Glomerular endothelial cell (primary cell): ENCODE measurements around the gene RCOR2. TPM values are rescaled to one million over a fixed set of nuclear protein-coding genes. Genes with fewer than 3 reads are reported as not detected.

Experiments used
- DNase-seq: peaks from one replicate; pipeline ENCODE4 v3.0.0-alpha.2; 2011; ENCODE audit warnings: low read depth, low spot score; ENCODE audit errors: extremely low read depth
- total RNA-seq: library from RNA; depleted of rRNA; stranded (reverse); fragments of >200 nt; gene quantifications from 2 replicates; pipeline ENCODE4 v1.2.3, GENCODE V29; 2015

RCOR2 gene
- total RNA-seq, 1 donor from 2014 or later = 1.1 TPM

DNA sequence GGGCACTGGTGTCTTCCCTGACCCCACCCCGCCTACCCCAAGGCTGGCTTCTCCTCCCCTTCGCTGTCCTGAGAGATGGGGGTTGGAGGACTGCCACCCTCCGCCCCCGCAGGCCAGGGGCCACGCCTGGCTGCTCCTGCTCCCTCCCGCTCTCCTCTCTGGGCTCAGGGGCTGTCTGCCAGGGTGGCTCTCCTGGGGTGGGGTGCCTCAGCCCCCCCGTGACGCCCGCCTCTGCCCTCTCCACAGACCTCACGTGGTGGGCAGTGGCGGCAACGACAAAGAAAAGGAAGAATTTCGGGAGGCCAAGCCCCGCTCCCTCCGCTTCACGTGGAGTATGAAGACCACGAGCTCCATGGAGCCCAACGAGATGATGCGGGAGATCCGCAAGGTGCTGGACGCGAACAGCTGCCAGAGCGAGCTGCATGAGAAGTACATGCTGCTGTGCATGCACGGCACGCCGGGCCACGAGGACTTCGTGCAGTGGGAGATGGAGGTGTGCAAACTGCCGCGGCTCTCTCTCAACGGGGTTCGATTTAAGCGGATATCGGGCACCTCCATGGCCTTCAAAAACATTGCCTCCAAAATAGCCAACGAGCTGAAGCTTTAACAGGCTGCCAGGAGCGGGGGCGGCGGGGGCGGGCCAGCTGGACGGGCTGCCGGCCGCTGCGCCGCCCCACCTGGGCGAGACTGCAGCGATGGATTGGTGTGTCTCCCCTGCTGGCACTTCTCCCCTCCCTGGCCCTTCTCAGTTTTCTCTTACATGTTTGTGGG, 8.1 kb downstream of the RCOR2 start:
- DNase-seq = no peak

DNA sequence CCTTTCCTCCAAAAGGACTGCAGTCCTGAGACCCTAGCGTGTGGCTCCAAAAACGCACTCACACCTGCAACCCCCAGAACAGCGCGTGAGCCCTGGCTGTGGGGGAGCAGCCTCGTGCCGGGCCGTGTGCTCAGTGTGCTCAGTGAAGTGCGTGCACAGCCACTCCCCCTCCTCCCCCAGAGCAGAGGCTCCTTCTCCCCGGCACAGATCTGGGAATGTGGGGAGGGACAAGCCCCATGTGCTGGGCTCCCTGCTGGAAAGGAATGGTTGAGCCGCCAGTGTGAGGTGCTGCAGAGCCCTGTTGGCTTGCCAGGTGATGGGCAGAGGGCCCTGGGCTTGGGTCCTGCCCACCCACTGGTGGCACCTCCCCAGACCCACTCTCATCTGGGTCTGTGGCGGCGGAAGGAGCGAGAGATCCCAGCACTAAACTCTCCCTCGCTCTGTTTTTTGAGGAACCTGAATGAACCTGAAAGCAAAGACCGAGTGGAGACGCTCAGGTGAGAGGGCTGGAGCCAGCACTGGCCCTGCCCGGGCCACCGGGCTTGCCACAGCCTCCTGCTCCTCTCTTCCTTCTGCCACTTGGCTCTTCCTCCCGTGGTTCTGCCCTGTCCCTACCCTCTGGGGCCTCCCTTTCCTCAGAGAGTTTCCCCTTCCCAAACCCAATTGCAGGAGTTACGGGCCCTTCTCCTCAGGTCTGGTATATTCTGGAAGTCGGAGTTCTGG, 9.0 kb downstream of the RCOR2 start:
- no peak for DNase-seq

DNA sequence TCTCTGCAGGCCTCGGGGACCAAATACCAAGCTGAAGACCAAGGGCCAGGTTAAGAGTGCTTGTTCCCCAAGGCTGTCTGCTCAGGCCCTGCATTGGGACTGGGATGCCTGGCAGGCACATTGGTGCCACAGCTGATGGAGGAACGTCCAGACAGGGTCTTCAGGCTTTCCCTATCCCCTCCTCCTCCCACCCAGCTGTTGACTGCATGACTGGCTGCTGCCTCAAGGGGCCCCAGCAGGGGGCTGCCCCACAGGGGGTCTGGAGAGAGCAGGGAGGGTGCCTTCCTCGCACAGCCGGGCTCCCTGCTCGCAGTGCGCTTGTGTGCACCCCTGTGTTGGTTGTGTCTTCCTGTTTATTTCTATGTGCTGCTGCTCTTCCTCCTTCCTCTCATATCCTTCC, 9.9 kb downstream of the RCOR2 start:
- no peak for DNase-seq

DNA sequence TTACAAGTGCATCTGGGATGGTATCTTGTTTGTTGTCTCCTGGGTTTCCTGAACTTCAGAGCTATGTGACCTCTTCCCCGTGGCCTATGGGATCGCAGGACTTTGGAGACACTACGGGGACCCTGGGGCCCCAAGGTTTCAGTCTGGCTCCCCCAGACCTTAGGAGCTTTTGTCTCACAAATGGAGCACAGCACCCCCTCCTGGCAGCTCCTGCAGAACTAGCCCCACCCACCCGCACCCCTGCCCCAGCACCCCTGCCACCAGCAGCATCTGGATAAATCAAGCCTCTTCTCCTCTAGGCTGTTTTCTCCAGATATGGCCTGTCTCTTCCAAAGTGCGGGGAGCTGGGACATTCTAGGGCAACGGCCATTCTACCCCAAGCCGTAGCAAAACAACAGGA, 10.4 kb downstream of the RCOR2 start:
- DNase-seq = no peak

DNA sequence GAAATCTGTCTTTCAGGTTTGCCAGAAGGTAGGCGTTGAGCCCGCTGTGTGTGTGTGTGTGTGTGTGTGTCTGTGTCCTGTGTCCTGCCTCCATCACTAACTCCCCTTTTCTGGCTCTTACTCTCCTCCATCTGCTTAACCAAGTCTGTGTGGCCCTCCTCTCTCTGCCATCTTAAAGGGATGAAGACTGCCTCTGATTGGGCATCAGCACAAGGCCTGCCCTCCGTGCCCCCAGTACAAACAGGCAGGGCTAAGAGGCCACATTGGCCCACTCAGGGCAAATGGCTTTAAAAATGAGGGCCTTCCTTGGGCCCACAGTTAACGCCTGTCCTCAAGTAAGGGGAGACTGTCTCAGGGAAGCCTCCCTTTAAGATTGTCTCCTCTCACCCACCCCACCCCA, 10.9 kb downstream of the RCOR2 start:
- DNase-seq = no peak

DNA sequence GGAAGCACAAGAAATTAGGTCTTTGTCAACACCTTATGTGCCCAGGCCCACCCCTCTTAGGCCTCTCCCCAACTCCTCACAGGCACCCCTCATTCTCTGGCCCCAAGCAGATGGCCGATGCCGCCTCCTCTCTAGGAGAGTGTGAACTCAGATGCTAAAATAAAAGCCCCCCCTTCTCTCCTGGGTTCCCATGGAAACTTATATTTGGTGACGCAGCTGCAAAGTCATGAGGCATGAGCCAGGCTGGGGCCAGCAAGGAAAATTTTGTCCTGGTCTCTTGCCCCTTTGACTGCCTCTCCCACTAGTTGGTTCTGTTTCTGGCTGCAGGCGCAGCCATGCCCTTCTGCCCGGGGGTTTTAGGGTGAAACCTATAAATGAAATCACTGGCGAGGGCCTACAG, 11.8 kb downstream of the RCOR2 start:
- DNase-seq = no peak

DNA sequence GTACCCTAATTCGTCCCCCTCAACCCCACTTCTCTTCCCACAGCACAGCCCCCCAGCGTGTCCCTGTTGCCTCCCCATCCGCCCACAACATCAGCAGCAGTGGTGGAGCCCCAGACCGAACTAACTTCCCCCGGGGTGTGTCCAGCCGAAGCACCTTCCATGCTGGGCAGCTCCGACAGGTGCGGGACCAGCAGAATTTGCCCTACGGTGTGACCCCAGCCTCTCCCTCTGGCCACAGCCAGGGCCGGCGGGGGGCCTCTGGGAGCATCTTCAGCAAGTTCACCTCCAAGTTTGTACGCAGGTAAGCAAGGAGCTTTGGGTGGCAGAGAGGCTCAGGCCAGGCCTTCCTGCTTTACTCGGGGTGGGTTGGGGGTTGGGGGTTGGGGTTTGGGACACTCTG, 12.2 kb downstream of the RCOR2 start:
- no peak for DNase-seq

DNA sequence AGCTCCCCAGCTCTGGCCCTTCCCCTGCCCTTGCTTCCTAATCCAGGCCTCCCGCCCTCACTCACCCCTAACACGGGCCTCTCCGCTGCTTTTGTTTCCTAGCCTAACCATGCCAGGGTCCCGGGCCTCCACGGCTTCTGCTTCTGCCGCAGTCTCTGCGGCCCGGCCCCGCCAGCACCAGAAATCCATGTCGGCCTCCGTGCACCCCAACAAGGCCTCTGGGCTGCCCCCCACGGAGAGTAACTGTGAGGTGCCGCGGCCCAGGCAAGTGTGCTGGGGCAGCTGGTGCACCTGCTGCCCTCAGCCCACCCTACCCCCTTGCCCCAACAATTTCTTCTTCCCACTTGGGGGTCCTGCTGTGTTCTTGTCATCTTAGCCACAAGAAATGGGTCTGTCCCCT, 13.1 kb downstream of the RCOR2 start:
- no peak for DNase-seq

DNA sequence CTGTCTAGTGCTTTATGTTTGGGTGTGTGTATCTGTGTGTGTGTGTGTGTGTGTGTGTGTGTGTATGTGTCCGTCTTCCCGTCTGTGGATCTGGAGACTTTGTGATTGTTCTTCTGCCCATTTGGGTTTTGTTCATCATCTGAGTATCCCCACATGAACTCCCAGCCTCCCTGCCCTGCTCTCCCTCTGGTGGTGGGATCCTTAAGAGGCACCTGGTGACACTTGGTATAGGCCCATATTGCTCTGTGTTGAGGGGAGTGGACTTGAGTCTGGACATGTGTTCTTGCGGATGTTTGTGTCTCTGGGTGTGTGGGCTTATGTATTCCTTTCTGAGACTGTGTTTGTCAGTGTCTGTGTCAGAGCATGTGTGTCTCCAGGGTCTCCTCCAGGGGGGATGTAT, 15.3 kb downstream of the RCOR2 start:
- DNase-seq = no peak

DNA sequence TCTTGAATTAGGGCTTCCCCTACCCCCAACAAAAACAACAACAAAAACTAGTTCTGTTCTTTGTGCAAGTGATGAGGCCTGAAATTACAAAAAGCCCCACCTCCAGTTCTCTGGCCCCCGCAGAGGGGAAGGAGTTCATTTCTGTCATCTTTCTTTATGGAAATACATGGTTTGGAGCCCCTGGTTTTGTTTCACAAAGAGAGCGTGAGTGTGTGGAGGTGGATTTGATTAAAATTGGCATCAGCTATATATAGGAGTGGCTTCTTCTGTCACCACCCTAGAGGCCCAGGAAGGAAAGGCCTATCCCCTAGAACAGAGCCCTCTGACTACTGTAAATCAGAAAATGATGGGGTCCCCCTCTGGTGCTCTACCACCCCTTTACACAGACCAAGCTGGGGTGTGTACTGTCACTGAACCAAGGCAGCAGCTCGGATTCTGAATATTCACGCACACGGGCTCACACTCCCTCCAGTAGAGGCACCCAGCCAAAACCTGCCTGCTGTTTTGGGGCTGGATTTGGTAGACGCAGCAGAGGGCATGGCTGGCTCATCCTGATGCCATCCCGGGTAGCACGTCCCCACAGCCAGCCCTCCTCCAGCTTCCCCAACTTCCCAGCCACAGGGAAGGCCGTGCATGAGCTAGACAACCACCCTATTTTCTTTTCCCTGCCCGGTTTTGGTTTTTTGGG, 19.4 kb downstream of the RCOR2 start:
- no peak for DNase-seq

DNA sequence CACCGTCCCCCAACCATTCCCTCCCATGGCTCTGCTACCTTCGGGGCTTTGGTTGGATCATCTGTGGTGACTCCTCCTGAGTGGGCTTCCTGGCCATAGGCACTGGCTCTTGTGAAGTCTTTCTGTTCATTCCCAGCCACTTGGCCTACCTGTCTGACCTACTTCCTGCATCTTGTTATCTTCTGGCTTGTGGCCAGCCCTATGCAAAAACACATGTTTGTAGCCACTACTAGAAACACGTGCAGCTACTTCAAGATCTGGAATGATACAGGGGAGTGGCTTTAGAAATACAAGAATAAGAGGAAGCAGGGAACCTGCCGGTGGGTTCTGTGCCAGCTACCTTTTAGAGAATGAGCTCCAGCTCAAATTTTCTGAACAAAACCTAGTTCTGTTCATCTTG, 20.9 kb downstream of the RCOR2 start:
- DNase-seq = no peak

DNA sequence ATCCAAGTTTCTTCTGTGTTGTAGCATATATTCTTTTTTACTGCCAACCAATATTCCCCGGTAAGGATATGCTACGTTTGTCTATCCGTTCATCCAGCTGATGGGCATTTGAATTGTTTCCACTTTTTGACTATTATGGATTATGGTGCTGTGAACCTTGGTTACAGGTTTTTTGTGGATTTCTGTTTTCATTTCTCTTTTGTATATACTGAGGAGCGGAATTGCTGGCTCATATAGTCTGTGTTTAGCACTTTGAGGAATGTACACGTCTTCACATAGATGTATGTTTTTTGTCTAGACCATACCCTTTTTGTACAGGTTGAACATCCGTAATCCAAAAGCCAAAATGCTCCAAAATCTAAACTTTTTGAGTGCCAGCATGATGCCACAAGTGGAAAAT, 23.6 kb downstream of the RCOR2 start:
- DNase-seq = no peak

DNA sequence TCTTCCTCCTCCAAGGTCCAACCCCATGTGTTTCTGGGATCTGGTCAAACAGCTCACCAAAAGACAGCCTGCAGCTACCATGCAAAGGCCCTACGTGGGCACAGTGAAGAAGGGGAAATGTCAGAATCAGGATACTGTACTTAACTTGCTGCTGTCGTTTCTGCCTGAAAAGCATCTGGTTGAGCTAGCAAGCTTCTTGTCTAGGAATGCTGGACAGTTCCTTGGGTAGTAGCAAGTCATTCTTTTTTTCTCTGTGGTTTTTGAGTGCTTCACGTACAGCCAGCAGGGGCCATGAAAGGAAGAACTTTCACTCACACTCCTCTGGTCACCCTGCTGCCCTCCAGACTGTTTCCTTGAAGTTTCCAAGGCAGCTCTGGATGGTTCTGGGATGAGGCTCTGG, 24.7 kb downstream of the RCOR2 start:
- DNase-seq = no peak

DNA sequence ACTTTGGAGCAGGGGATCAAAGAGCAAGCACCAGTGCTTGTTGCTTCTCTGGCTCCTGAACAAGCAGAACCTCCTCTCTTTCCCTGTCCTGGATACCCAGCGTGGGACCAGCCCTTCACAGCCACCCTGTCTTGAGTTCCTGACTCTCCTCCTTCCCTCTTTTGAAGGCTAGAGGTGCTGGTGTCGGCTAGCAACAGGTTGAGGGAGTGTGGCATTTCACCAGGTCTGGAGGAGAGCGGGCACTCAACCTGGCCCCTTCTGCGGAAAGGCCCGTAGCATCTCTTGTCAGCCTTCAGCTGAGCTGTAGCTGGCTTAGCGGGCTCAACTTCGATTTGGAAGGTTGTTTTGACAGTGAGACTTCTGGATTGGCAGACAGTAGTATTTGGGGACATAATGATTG, 26.6 kb downstream of the RCOR2 start:
- DNase-seq = no peak

DNA sequence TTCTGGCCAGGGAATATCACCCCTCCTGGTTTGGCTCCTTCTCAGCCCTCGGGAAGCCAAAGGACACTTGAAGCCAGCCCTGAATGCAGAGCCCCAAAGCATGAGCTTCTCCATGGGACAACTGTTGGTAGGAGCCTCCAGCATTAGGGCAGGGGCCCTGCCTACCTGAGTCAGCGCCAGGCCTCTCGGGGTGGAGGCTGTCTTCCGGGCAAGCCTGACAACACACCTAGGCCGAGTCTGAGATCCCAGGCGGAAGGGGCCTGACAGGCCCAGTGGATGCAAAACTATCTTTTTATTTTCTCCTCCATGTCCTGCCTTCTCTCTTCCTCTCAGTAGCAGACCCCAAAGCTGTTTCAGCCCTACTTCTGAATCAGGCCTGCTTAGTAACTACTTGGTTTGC, 27.6 kb downstream of the RCOR2 start:
- DNase-seq = no peak

DNA sequence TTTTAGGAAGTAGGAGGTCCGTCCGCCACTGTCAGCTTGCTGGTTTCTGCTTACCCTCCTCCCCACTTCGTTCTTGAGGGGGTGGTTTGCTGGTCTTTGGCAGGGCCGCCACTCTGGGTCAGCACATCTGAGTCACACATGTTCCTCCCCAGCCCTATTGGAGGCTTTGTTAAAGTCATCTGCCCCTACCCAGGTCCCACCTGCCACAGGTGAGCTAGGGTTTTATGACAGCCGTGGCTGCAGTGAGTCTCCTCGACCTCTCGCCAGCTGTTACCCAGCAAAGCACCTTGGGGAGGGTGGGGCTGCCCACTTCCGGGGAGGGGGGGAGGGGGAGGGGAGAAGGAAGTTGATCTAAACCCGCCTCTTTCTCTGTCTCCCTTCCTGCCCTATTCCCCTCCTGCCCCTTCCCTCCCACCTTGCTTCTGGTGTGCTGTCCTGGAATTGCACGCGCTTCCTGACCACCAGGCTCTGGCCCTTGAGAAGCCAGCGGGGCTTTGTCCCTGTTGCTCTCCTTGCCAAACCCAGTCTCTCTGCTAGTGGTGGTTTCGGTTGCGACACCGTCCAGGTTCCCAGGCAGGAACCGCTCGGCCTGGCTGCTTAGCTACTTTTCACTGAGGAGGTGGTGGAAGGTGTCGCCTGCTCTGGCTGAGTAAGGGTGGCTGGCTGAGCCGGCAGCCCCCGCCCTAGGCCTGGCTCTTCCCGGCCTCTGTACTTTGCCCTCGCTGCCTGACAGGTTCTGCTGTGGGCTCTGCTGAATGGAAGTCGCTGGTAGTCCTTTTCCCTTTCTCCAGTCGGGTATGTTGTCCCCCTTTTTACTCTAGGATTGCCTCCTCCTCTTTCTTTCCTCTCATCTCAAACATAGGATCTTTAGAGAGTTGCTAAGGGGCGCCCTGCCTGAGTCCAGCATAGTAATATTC, 28.5 kb downstream of the RCOR2 start:
- no peak for DNase-seq

DNA sequence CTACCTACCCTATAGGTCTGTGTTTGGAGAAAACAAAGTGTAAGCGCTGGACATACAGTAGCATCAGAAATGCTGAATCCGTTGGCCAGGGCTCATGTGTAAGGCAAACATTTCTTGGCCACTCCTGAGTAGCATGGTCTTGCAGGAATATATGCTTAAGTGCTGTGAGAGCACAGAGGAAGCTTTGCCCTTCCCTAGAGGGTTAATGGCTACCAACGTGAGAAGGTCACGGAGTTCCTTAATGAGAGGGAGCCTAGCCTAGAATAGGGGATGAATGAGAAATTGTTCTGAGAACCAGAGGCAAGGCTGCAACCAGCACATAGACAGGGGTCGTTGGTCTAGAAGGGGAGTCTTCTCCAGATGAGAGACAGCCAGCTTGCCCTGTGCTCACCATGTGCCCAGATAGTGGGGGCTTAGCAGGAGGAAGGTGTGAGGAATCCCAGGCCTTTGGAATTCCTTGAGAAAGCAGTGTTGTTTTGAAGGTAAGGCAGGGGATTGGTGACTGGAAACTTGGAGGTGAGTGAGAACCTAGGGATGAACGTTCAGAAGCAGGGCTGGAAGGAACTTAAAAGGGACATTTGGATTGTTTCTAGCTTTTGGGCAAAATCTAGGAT, 29.5 kb downstream of the RCOR2 start:
- no peak for DNase-seq

DNA sequence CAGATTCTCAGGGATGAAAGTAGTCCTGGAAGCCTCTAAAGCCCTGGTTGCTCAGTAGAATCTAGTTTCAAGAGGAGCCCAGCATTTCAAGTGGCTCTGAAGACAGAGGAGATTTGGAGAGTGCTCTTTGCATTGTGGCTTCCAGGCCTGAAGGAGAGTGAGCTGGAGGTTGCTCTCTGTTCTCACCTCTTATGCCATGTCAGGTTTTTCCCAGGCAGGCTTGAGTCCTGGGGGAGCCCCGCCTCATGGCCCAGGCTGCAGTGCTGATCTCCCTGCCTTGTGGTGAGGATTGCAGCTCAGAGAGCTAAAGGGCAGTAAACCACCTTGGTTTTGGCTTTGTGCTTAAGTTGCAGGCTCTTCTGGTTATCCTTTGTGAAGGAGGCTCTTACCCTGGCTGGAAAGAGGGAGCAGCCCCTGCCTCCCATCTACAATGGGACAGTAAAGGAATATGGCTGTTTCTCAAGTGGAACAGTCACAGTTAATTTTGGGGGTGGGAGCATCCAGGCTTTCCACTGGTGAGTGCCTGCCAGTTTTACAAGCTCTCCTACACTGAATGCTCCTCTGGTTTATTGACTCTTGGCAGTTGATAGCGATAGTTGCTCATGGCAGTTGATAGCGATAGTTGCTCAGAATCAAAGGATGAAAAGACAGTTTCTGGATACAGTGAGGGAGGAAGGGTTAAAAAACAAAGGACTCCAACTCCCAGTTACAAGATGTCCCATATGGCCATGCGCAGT, 32.6 kb downstream of the RCOR2 start:
- no peak for DNase-seq

DNA sequence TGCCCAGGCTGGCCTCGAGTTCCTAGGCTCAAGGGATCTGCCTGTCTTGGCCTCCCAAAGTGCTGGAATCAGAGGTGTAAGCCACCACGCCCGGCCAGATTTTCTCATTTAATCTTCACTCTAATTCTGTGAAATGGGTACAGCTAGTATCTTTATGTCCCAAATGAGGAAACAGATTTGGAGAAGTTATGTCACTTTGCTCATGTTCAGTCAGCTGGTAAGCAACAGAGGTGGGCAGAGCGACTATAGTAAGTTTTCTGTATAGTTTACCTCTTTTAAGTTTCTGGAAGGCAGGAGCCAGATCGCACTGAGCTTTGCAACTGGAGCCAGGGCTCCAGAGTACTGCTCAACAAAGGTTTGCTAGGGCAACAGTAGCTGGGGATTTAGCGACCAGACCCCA, 33.2 kb downstream of the RCOR2 start:
- no peak for DNase-seq
